K562 (cell line): ENCODE measurements around the gene APCDD1L.

Experiments used
- BRF2 ChIP-seq: IDR thresholded peaks from 3 replicates; pipeline ENCODE4 v1.6.1; 2011; ENCODE audit warnings: borderline replicate concordance, mild to moderate bottlenecking; ENCODE audit not compliant: insufficient read length, insufficient read depth
- FOSL1 ChIP-seq: fragments of 200-800 bp; sonication (Bioruptor generic); conservative IDR thresholded peaks from 2 replicates; pipeline ENCODE4 v1.6.1; 2016; ENCODE audit warnings: missing genetic modification characterization, missing compliant biosample characterization
- GATAD2A ChIP-seq: fragments of 450-650 bp; IDR thresholded peaks from 2 replicates; pipeline ENCODE4 v1.6.1; 2017
- RERE ChIP-seq: sonication (generic); formaldehyde crosslinking; IDR thresholded peaks from 2 replicates; pipeline ENCODE4 v1.8.0; 2023; ENCODE audit warnings: missing genetic modification reagents, mild to moderate bottlenecking, borderline replicate concordance
- ZC3H8 ChIP-seq: fragments of 450-650 bp; IDR thresholded peaks from 2 replicates; pipeline ENCODE4 v1.6.1; 2017
- ZEB2 ChIP-seq: fragments of 450-650 bp; IDR thresholded peaks from 2 replicates; pipeline ENCODE4 v1.6.1; 2016

- TF ChIP-seq FOSL1 (tag) = no peak
- no peak for TF ChIP-seq ZC3H8
- no peak for TF ChIP-seq RERE
- no peak for TF ChIP-seq GATAD2A
- no peak for TF ChIP-seq BRF2
- no peak for TF ChIP-seq ZEB2
Observed at GRCh38 chr20:58492795-58493524, 22.2 kb downstream of the APCDD1L start.
